22Rv1 (cell line): Measurements from ENCODE around the gene ABLIM2.

ENCODE experiments used
- H3K27ac ChIP-seq: fragments of 450-650 bp; 2 replicates; pipeline ENCODE4 v1.5.1; 2017
- CTCF ChIP-seq: fragments of 450-650 bp; IDR thresholded peaks from 2 replicates; pipeline ENCODE4 v1.5.1; 2017; ENCODE audit warnings: mild to moderate bottlenecking
- ZFX ChIP-seq: fragments of 450-650 bp; IDR thresholded peaks from 2 replicates; pipeline ENCODE4 v1.6.1; 2017; ENCODE audit warnings: antibody characterized with exemption, borderline replicate concordance

Gene ABLIM2

DNA sequence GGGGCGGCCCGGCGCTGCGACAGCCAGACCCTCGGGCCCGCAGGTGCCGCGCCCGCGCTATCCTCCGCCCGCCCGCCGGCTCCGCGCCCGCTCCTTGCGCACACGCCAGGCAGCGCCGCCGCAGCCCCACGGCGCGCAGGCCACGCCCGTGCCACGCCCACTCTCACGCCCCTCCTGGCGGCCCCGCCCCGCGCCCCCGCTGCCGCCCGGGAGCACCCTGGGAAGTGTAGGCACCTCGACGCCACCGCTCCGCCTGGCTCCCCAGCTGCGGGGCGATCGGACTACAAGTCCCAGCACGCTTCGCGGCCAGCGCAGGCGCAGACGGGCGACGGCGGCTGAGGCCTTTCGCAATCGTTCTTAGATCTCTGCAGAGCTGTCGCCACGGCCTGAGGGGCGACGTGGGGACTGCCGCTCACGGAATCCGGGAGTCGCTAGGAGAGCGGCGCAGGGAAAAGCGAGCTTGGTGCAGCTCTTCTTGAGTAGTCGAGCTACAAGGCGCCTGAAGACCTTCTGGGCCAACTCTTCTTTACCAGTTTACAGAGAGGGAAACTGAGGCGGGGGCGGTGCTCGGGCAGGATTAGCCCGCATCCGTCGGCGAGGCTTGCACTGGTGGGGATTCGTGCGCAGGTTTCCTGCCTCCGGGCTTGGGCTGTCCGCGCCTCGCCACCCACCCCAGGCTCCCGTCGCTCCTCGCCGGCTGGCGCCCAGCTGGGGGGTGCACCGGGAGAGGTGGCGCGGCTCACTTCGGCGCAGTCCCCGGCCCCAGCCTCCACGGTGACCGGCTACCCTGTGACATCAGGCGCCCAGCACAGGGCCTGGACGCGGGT, at the start of gene ABLIM2:
TSS of gene ABLIM2 (minus strand) at position 104 of the 827 bp plus-strand sequence. CDS start 124 bp downstream, outside the sequence.
- no peak within 1 kb of the TSS for H3K27ac ChIP-seq
- TF ChIP-seq CTCF = no peak
- no peak for TF ChIP-seq ZFX

DNA sequence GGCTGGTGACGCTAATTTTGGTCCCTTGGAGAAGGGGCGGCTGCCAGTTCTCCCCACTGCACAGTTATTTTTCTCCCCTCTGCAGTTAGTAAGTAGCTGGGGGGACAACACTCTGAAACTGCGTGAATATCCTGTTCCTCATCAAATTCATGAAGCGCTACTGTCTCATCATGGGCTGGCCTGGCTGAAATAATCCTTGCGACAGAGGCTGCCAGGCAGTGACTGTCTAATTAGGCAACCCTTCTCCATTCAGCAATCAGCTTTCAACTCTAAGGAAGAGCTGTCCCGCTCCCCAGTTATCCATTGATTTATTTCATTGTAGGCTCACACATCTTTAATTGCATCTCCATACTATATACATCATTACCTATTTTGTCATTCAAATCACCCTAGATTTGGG, 48.7 kb upstream of the ABLIM2 start:
- H3K27ac ChIP-seq = no peak overlapping the region
- TF ChIP-seq CTCF = no peak

DNA sequence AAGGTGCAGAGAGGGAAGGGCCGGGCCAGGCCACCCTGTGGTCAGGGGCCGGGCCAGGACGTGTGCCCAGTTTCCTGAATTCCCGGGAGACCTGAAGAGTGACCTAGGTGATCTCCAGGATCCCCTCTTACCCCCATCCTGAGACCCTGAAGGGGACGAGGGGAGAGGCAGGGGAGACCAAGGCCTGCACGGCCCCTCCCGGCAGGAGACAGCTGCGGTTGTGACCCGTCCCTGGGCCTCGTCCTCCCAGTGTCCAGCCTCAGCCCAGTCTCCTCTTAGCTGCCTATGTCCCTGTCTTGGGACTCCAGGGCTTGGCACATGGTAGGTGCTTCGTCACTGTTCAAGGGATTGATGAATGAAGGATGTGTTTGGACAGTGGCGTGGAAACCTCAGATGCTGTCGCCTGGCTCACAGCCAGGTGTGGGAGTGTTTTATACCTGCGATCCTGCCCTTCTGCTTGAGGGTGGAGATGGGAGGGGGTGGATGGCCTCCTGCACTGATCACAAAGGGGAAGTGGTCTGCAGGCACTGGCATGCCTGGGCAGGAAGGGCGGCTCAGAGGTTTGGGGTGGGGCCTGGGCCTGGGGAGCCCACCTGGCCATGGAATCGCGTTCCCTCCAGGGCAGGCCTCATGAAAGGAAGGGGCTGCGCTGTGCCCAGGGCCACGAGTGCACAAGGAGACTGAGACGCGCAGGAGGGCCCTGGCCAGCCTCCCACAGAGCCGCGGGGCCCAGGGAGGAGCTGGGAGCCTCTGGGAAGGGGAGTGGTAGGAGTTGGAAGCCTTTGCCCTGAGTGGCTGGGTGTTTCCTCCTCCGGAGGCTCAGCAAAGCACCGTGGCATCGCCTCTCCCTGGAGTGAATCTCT, 47.4 kb upstream of the ABLIM2 start:
- TF ChIP-seq ZFX (no peak), CTCF (no peak)
- no peak overlapping the region for H3K27ac ChIP-seq

DNA sequence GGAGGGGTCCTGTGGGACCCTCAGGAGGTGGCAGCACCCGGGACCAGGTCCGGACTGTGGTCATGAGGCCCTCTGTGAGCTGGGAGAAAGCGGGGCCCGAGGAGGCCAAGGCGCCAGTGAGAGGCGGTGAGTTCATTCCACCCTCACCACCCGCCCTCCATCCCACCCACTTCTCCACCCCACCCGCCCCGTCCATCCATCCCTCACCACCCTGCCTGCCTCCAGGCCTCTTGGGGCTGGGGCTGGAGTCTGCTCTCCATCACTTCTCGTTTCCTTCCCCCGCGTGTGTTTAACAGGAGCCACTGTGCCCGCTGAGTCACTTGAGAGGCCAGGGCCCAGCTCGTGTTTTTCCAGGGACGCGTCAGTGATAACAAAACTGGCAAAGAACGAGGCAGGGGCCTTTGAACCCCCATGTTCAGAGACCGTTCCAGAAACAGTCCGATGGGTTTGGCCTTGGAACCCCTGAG, 46.7 kb upstream of the ABLIM2 start:
- no peak overlapping the region for H3K27ac ChIP-seq
- TF ChIP-seq CTCF = no peak
- no peak for TF ChIP-seq ZFX

DNA sequence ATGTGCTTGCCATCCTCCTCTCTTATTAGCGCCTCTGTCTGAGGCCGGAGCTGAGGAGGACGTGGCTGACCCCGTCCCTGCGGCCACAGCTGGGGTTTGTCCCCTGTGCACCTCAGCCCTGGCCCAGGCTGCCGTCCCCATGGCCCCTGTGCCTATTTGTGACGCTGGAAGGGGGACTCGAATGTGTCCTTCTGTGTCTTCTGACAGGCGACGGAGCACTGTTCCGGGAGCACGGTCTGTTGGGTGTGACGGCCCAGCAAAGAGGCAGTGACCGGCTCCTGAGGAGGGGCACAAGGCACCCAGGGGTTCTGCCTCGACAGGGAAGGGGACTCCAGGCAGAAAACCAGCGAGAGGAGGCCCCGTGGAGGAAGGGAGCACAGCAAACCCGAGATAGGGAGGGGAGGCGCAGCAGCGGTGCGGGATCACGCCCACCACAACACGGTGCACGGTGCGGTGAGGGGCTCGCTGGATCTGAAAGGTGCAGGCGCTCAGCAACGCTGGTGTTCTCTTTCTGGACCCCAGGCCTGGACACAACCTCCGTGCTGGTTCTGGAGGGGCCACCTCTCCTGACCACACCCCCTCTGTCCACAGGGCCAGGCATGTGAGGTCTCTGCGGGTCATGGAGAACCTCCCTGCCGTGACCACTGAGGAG, 46.1 kb upstream of the ABLIM2 start:
- TF ChIP-seq ZFX (no peak), CTCF (no peak)
- H3K27ac ChIP-seq = no peak overlapping the region

DNA sequence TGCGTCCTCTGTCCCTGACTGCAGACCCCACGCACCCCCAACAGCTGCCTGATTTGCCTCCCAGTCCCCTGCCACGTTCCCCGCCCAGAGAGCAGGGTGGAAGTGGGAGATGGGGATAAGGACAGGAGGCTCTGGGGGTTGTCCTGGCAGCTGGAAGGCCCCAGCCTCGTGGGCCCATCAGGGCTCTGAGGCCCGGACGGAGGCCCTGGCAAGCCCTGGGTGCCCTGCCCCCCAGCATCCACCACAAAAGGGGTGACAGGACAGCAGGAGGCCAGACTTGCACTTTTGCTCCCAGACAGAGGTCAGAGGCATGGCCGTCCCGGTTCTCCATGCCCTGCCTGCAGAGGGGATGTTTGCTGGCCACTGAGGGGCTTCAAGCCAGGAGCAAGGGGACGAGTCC, 45.2 kb upstream of the ABLIM2 start:
- TF ChIP-seq CTCF = no peak
- no peak for TF ChIP-seq ZFX
- no peak overlapping the region for H3K27ac ChIP-seq
